HCT116 (cell line): ENCODE data around the gene LURAP1L.

ENCODE experiments used
- POLR2A ChIP-seq: IDR thresholded peaks from 2 replicates; pipeline ENCODE4 v1.7.0; 2011; ENCODE audit warnings: borderline replicate concordance; ENCODE audit not compliant: insufficient read depth, insufficient read length; ENCODE audit errors: extremely low read depth
- POLR2AphosphoS5 ChIP-seq: IDR thresholded peaks from 2 replicates; pipeline ENCODE4 v1.6.1; 2011; ENCODE audit warnings: mild to moderate bottlenecking, low read depth, low read length, moderate library complexity
- TCF7L2 ChIP-seq: IDR thresholded peaks from 2 replicates; pipeline ENCODE4 v1.7.0; 2011; ENCODE audit warnings: borderline replicate concordance, inconsistent platforms; ENCODE audit not compliant: insufficient read depth, insufficient read length; ENCODE audit errors: extremely low read depth
- ZFX ChIP-seq: fragments of 450-650 bp; IDR thresholded peaks from 2 replicates; pipeline ENCODE4 v1.6.1; 2017
- ZNF274 ChIP-seq: fragments of 200-500 bp; sonication (Bioruptor generic); IDR thresholded peaks from 2 replicates; pipeline ENCODE4 v1.6.1; 2014; ENCODE audit warnings: mild to moderate bottlenecking, low read depth, low read length, inconsistent platforms
- TF ChIP-seq, protein P1 (sequence below), 3 experiments: fragments of 200-600 bp in 1 of 3; sonication (generic) in 1 of 3; IDR thresholded peaks in 2 of 3; conservative IDR thresholded peaks in 1 of 3; 2 replicates each; pipeline ENCODE4 v1.5.1; 2012 to 2017; ENCODE audit warnings: low read depth in 2 of 3, low read length in 2 of 3, antibody characterized with exemption in 1 of 3, borderline replicate concordance in 1 of 3, control low read depth in 1 of 3, mild to moderate bottlenecking in 1 of 3, mixed read lengths in 1 of 3, mixed run types in 1 of 3, moderate library complexity in 1 of 3; ENCODE audit not compliant: insufficient read depth in 1 of 3

- TF ChIP-seq, protein P1, sequence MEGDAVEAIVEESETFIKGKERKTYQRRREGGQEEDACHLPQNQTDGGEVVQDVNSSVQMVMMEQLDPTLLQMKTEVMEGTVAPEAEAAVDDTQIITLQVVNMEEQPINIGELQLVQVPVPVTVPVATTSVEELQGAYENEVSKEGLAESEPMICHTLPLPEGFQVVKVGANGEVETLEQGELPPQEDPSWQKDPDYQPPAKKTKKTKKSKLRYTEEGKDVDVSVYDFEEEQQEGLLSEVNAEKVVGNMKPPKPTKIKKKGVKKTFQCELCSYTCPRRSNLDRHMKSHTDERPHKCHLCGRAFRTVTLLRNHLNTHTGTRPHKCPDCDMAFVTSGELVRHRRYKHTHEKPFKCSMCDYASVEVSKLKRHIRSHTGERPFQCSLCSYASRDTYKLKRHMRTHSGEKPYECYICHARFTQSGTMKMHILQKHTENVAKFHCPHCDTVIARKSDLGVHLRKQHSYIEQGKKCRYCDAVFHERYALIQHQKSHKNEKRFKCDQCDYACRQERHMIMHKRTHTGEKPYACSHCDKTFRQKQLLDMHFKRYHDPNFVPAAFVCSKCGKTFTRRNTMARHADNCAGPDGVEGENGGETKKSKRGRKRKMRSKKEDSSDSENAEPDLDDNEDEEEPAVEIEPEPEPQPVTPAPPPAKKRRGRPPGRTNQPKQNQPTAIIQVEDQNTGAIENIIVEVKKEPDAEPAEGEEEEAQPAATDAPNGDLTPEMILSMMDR (IDR thresholded peaks at IDR 0.05 in 2 of 3, conservative IDR thresholded peaks at IDR 0.05 in 1 of 3; ENCODE audit: borderline replicate concordance in 1 of 3, insufficient read depth in 1 of 3, low read depth in 2 of 3, low read length in 2 of 3): no peak
- TF ChIP-seq TCF7L2: no peak
- no peak for TF ChIP-seq POLR2AphosphoS5
- no peak for TF ChIP-seq ZNF274
- TF ChIP-seq ZFX: no peak
- TF ChIP-seq POLR2A: no peak
Observed at GRCh38 chr9:12815888-12816287, 41.1 kb downstream of the LURAP1L start.
